GOT3 (cell line): Measurements from ENCODE around the gene CHEK1.

Experiments
- DNase-seq: peaks from one replicate; lab custom pipeline; 2025; ENCODE audit warnings: mixed read lengths; lab: John Stamatoyannopoulos, UW

Gene CHEK1

GRCh38 chr11:125626288-125626950 lies 1.5 kb downstream of the CHEK1 start:
- DNase-seq, result no peak

- no peak for DNase-seq
Measured at GRCh38 chr11:125627236-125627910, 2.4 kb downstream of the CHEK1 start.

GRCh38 chr11:125637840-125638239 lies 12.9 kb downstream of the CHEK1 start:
- no peak for DNase-seq

GRCh38 chr11:125638315-125638714 lies 13.4 kb downstream of the CHEK1 start:
- no peak for DNase-seq

GRCh38 chr11:125645871-125646270 lies 20.9 kb downstream of the CHEK1 start:
- no peak for DNase-seq

GRCh38 chr11:125649465-125650166 lies 24.7 kb downstream of the CHEK1 start:
- no peak for DNase-seq

GRCh38 chr11:125662689-125663088 lies 37.7 kb downstream of the CHEK1 start:
- no peak for DNase-seq

GRCh38 chr11:125663910-125664309 lies 38.9 kb downstream of the CHEK1 start:
- DNase-seq, result no peak

- DNase-seq, result no peak
Measured at GRCh38 chr11:125667151-125667550, 42.2 kb downstream of the CHEK1 start.

- no peak for DNase-seq
Measured at GRCh38 chr11:125670172-125670571, 45.2 kb downstream of the CHEK1 start.

- no peak for DNase-seq
Measured at GRCh38 chr11:125671561-125671960, 46.6 kb downstream of the CHEK1 start.

GRCh38 chr11:125674210-125674609 lies 49.2 kb downstream of the CHEK1 start:
- DNase-seq, result no peak

GRCh38 chr11:125675196-125675595 lies 50.2 kb downstream of the CHEK1 start:
- DNase-seq, result no peak

- no peak for DNase-seq
Measured at GRCh38 chr11:125679397-125679796, 54.4 kb downstream of the CHEK1 start.

GRCh38 chr11:125679837-125680236 lies 54.9 kb downstream of the CHEK1 start:
- DNase-seq, result no peak

GRCh38 chr11:125680747-125681146 lies 55.8 kb downstream of the CHEK1 start, which contains the start of gene ACRV1:
TSS of gene ACRV1 (minus strand) at chr11:125680847. CDS start at chr11:125680780, 67 bp downstream.
- DNase-seq, result no peak

GRCh38 chr11:125685228-125685627 lies 60.3 kb downstream of the CHEK1 start:
- no peak for DNase-seq

- no peak for DNase-seq
Measured at GRCh38 chr11:125688066-125688465, 63.1 kb downstream of the CHEK1 start.

- DNase-seq, result no peak
Measured at GRCh38 chr11:125688632-125689031, 63.7 kb downstream of the CHEK1 start.

GRCh38 chr11:125689274-125689859 lies 64.4 kb downstream of the CHEK1 start:
- no peak for DNase-seq

- no peak for DNase-seq
Measured at GRCh38 chr11:125690006-125690405, 65.0 kb downstream of the CHEK1 start.

GRCh38 chr11:125692887-125693286 lies 67.9 kb downstream of the CHEK1 start:
- DNase-seq, result no peak

- DNase-seq, result no peak
Measured at GRCh38 chr11:125694951-125695350, 70.0 kb downstream of the CHEK1 start.
